H9 (cell line): ENCODE results near the gene KIAA0753. TPM values are rescaled to one million over a fixed set of nuclear protein-coding genes. Genes with fewer than 3 reads are reported as not detected.

Experiments used
- DNase-seq: peaks from one replicate; pipeline ENCODE4 v3.0.0-alpha.2; 2017
- H2AFZ ChIP-seq: one replicate; pipeline ENCODE4 v1.6.1; 2013; ENCODE audit warnings: mild to moderate bottlenecking, low read length, control low read depth, moderate library complexity
- H2AK5ac ChIP-seq: 2 replicates; pipeline ENCODE4 v1.6.1; 2013; ENCODE audit warnings: low read length, control low read depth, mixed read lengths; ENCODE audit not compliant: insufficient read length
- H2BK120ac ChIP-seq: one replicate; pipeline ENCODE4 v1.6.1; 2013; ENCODE audit warnings: low read depth, mild to moderate bottlenecking, low read length, control low read depth, inconsistent platforms; ENCODE audit not compliant: poor library complexity, severe bottlenecking
- H2BK12ac ChIP-seq: 2 replicates; pipeline ENCODE4 v1.6.1; 2013; ENCODE audit warnings: low read length, control low read depth, mixed read lengths, low read depth; ENCODE audit not compliant: insufficient read length
- H2BK15ac ChIP-seq: 2 replicates; pipeline ENCODE4 v1.6.1; 2013; ENCODE audit warnings: low read depth, low read length, control low read depth
- H2BK20ac ChIP-seq: one replicate; pipeline ENCODE4 v1.6.1; 2013; ENCODE audit warnings: low read depth, mild to moderate bottlenecking, low read length, control low read depth, inconsistent platforms; ENCODE audit not compliant: poor library complexity, severe bottlenecking
- H2BK5ac ChIP-seq: 2 replicates; pipeline ENCODE4 v1.6.1; 2013; ENCODE audit warnings: low read length, control low read depth, mixed read lengths; ENCODE audit not compliant: insufficient read length
- H3K14ac ChIP-seq: 2 replicates; pipeline ENCODE4 v1.6.1; 2013; ENCODE audit warnings: low read length, control low read depth; ENCODE audit not compliant: insufficient read depth
- H3K18ac ChIP-seq: 2 replicates; pipeline ENCODE4 v1.6.1; 2013; ENCODE audit warnings: low read depth, mild to moderate bottlenecking, mixed read lengths, low read length, control low read depth; ENCODE audit not compliant: insufficient read length
- H3K23ac ChIP-seq: 2 replicates; pipeline ENCODE4 v1.6.1; 2013; ENCODE audit warnings: low read length, control low read depth, mixed read lengths, low read depth; ENCODE audit not compliant: insufficient read length
- H3K23me2 ChIP-seq: 2 replicates; pipeline ENCODE4 v1.6.1; 2013; ENCODE audit warnings: low read depth, mild to moderate bottlenecking, mixed read lengths, low read length, control low read depth; ENCODE audit not compliant: insufficient read length, poor library complexity, severe bottlenecking
- H3K27ac ChIP-seq: 2 replicates; pipeline ENCODE4 v1.5.1; 2013; ENCODE audit warnings: low read length, control low read depth, mixed read lengths, low read depth; ENCODE audit not compliant: insufficient read length
- H3K27me3 ChIP-seq: 2 replicates; pipeline ENCODE4 v1.6.1; 2013; ENCODE audit warnings: low read length, control low read depth, inconsistent platforms; ENCODE audit not compliant: insufficient read depth
- H3K4ac ChIP-seq: 2 replicates; pipeline ENCODE4 v1.6.1; 2013; ENCODE audit warnings: low read depth, mild to moderate bottlenecking, control low read depth, inconsistent platforms, low read length, moderate library complexity
- H3K4me1 ChIP-seq: 2 replicates; pipeline ENCODE4 v1.6.1; 2013; ENCODE audit warnings: low read length, control low read depth, inconsistent platforms; ENCODE audit not compliant: insufficient read depth
- H3K4me2 ChIP-seq: 2 replicates; pipeline ENCODE4 v1.6.1; 2013; ENCODE audit warnings: low read length, control low read depth, mixed read lengths; ENCODE audit not compliant: insufficient read length, insufficient read depth
- H3K56ac ChIP-seq: 2 replicates; pipeline ENCODE4 v1.6.1; 2013; ENCODE audit warnings: low read depth, mild to moderate bottlenecking, mixed read lengths, low read length, control low read depth; ENCODE audit not compliant: insufficient read length
- H3K79me1 ChIP-seq: 2 replicates; pipeline ENCODE4 v1.6.1; 2013; ENCODE audit warnings: low read depth, mild to moderate bottlenecking, moderate library complexity, low read length, control low read depth, inconsistent platforms; ENCODE audit not compliant: insufficient read depth, poor library complexity, severe bottlenecking
- H3K79me2 ChIP-seq: 2 replicates; pipeline ENCODE4 v1.6.1; 2013; ENCODE audit warnings: low read length, control low read depth, inconsistent platforms; ENCODE audit not compliant: insufficient read depth
- H3K9ac ChIP-seq: 2 replicates; pipeline ENCODE4 v1.6.1; 2013; ENCODE audit warnings: low read length, control low read depth, mixed read lengths; ENCODE audit not compliant: insufficient read length; ENCODE audit errors: extremely low read depth
- H3K9me3 ChIP-seq: one replicate; pipeline ENCODE4 v1.6.1; 2013; ENCODE audit warnings: low read depth, low read length, inconsistent platforms; ENCODE audit not compliant: control insufficient read depth
- H3T11ph ChIP-seq: one replicate; pipeline ENCODE4 v1.6.1; 2013; ENCODE audit warnings: mild to moderate bottlenecking, low read length, control low read depth, inconsistent platforms
- H4K20me1 ChIP-seq: one replicate; pipeline ENCODE4 v1.6.1; 2013; ENCODE audit not compliant: control insufficient read depth, insufficient read length, insufficient read depth
- H4K5ac ChIP-seq: 2 replicates; pipeline ENCODE4 v1.6.1; 2013; ENCODE audit warnings: low read depth, mild to moderate bottlenecking, mixed read lengths, low read length, control low read depth; ENCODE audit not compliant: insufficient read length
- H4K8ac ChIP-seq: replicated peaks from 2 replicates; pipeline ENCODE4 v1.6.1; 2013; ENCODE audit warnings: low read length, control low read depth, mixed read lengths, low read depth; ENCODE audit not compliant: insufficient read length
- H4K91ac ChIP-seq: 2 replicates; pipeline ENCODE4 v1.6.1; 2013; ENCODE audit warnings: low read depth, mild to moderate bottlenecking, moderate library complexity, mixed read lengths, low read length, control low read depth; ENCODE audit not compliant: insufficient read length
- H3K27ac Mint-ChIP-seq, 3 experiments: 2 replicates in 2 of 3; 3 replicates in 1 of 3; pipeline ENCODE4 v1.8.0; 2020 to 2021; ENCODE audit warnings: mixed read lengths in 3 of 3, mild to moderate bottlenecking in 1 of 3, moderate library complexity in 1 of 3
- H3K27me3 Mint-ChIP-seq: 2 replicates; pipeline ENCODE4 v1.8.0; 2021; ENCODE audit warnings: low read depth, mild to moderate bottlenecking, moderate library complexity, mixed read lengths
- H3K36me3 Mint-ChIP-seq, 3 experiments: 2 replicates in 2 of 3; 3 replicates in 1 of 3; pipeline ENCODE4 v1.8.0; 2020 to 2021; ENCODE audit warnings: low read depth in 3 of 3, mixed read lengths in 3 of 3; ENCODE audit not compliant: insufficient read depth in 1 of 3
- H3K4me1 Mint-ChIP-seq, 2 experiments: 2 replicates each; pipeline ENCODE4 v1.8.0; 2020; ENCODE audit warnings: mixed read lengths in 2 of 2
- H3K4me3 Mint-ChIP-seq, 2 experiments: 2 replicates in 1 of 2; 3 replicates in 1 of 2; pipeline ENCODE4 v1.8.0; 2020 to 2021; ENCODE audit warnings: mild to moderate bottlenecking in 2 of 2, mixed read lengths in 2 of 2, moderate library complexity in 1 of 2
- H3K9me3 Mint-ChIP-seq, 2 experiments: 2 replicates in 1 of 2; 3 replicates in 1 of 2; pipeline ENCODE4 v1.8.0; 2020; ENCODE audit warnings: mild to moderate bottlenecking in 2 of 2, mixed read lengths in 2 of 2, moderate library complexity in 1 of 2
- CTCF ChIP-seq: fragments of 200-600 bp; sonication (generic); conservative IDR thresholded peaks from 3 replicates; pipeline ENCODE4 v1.8.0; 2021; ENCODE audit warnings: antibody characterized with exemption, mild to moderate bottlenecking
- WGBS: extraction: QIAGEN DNeasy Blood & Tissue Kit; methylation state at CpG from one replicate; pipeline ENCODE4 v1.1.7; 2013; ENCODE audit warnings: missing lambda C conversion rate, low lambda C conversion rate, mixed read lengths; ENCODE audit not compliant: insufficient read length; ENCODE audit errors: extremely low coverage; 5-methylcytosine and 5-hydroxymethylcytosine counted together
- total RNA-seq: library from RNA; stranded (reverse); gene quantifications from 2 replicates; pipeline ENCODE4 v1.2.1, GENCODE V29; 2021

Gene KIAA0753
- total RNA-seq, 1 experiment from 2014 or later: 37.2 TPM

GRCh38 chr17:6686026-6686425, 45.5 kb upstream of the KIAA0753 start:
- Mint-ChIP-seq H3K4me1 (no peaks in the 10 kb centered on the region), H3K27ac (no peak overlapping the region), H3K36me3 (no peaks in the 10 kb centered on the region), H3K27me3 (peaks cover 11% of the 10 kb centered on the region), H3K4me3 (no peak overlapping the region), H3K9me3 (no peaks in the 10 kb centered on the region; a peak in 1 of 5 replicates)
- WGBS: no CpG with 5 or more reads among the region's 4 CpGs
- no peak overlapping the region for H3K23ac ChIP-seq
- no peaks in the 10 kb centered on the region for H4K20me1 ChIP-seq
- no peaks in the 10 kb centered on the region for H3K27me3 ChIP-seq
- no peak for DNase-seq
- no peaks in the 10 kb centered on the region for H3K79me2 ChIP-seq
- H4K8ac ChIP-seq: no peak overlapping the region
- no peak overlapping the region for H4K91ac ChIP-seq
- H2AK5ac ChIP-seq: no peak overlapping the region
- no peak overlapping the region for H3K9ac ChIP-seq
- H3K27ac ChIP-seq: no peak overlapping the region
- no peak for TF ChIP-seq CTCF
- H3K18ac ChIP-seq: no peak overlapping the region
- no peak overlapping the region for H4K5ac ChIP-seq
- H2AFZ ChIP-seq: no peak overlapping the region
- H3K14ac ChIP-seq: no peak overlapping the region
- H3K4ac ChIP-seq: no peak overlapping the region
- H3K56ac ChIP-seq: no peak overlapping the region
- no peaks in the 10 kb centered on the region for H3K4me1 ChIP-seq
- H3K23me2 ChIP-seq: no peaks in the 10 kb centered on the region
- H2BK15ac ChIP-seq: no peak overlapping the region
- no peaks in the 10 kb centered on the region for H3K9me3 ChIP-seq
- no peak overlapping the region for H2BK12ac ChIP-seq
- no peak overlapping the region for H2BK20ac ChIP-seq
- no peaks in the 10 kb centered on the region for H3K79me1 ChIP-seq
- H3T11ph ChIP-seq: no peak overlapping the region
- H2BK120ac ChIP-seq: no peak overlapping the region
- H3K4me2 ChIP-seq: no peak overlapping the region
- no peak overlapping the region for H2BK5ac ChIP-seq
